Mammary epithelial cell (primary cell): ENCODE measurements around the gene ZNF652.

Source experiments
- CTCF ChIP-seq, 2 donors: IDR thresholded peaks in 1 of 2; conservative IDR thresholded peaks in 1 of 2; 2 replicates each; pipeline ENCODE4 v1.5.1; 2011 to 2012; ENCODE audit warnings: inconsistent platforms in 2 of 2, low read length in 2 of 2, mild to moderate bottlenecking in 2 of 2, control low read depth in 1 of 2, low read depth in 1 of 2; ENCODE audit not compliant: insufficient read depth in 1 of 2; ENCODE audit errors: extremely low read depth in 1 of 2
- EZH2 ChIP-seq: IDR thresholded peaks from 2 replicates; pipeline ENCODE4 v1.6.1; 2012; ENCODE audit warnings: low read length, inconsistent platforms, borderline replicate concordance

GRCh38 chr17:49327835-49328784, 33.9 kb downstream of the ZNF652 start:
- TF ChIP-seq CTCF (conservative IDR thresholded peaks at IDR 0.05 in 1 of 2, IDR thresholded peaks at IDR 0.05 in 1 of 2; ENCODE audit: extremely low read depth in 1 of 2, insufficient read depth in 1 of 2, low read depth in 1 of 2, low read length in 2 of 2) (no peak), EZH2 (no peak)
